Measurements from ENCODE around the gene DUSP9. TPM values are rescaled to one million over a fixed set of nuclear protein-coding genes. Genes with fewer than 3 reads are reported as not detected.

The DUSP9 gene
- total and polyA plus RNA-seq, 2 donors (not counting 3 experiments of a cell fraction or from before 2014, with no cell fraction given) = 0.04 TPM; not detected in 1

DNA sequence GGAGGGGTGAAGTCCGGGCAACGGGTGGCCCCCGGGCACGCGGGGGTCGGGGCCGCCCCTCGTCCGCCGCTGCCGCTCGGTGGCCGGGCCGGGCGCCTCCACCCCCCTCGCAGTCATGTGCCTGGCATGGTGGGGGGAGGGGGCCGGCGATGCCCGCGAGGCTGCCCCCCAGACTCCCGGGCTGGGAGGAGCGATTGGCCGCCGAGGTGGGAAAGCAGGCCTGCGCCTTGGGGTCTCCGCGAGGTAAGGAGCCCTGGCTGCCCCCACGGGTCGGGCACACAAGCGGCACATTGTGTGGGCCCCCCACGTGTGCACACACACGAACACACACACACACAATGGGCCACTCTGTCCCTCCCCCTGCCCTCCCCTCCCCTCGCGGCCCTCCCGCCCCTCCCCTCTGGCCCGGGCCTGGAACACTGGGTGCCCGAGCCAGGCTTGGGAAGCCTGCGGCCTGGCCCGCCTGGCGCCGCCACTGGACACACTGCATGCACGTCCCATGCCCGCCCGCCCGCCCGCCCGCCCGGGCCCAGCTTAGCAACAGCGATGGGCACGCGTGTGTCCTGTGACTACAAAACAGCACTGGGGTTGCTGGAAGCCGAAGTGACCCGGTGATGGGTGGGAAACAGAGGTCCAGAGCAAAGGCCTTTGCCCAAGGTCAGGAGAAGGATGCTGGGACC is 42.0 kb downstream of the DUSP9 start:
- ChIA-PET POLR2A (interaction anchor here (0.6 kb wide), 1 partner anchor 21 kb away, joined by 3 read pairs; no protein-coding TSS in a partner anchor), CTCF (interaction anchor here (0.6 kb wide), 1 partner anchor 79 kb away, joined by 3 read pairs; no protein-coding TSS in a partner anchor)
- no peaks in the 10 kb centered on the region for H3K9me1 ChIP-seq (replicated peaks; ENCODE audit: control insufficient read depth, extremely low read depth, insufficient read depth, low read length)
- H4K20me1 ChIP-seq (replicated peaks; ENCODE audit: control insufficient read depth, extremely low read depth, insufficient read depth, low read length) = no peaks in the 10 kb centered on the region
- dilution Hi-C loops (cut with MboI; ENCODE audit: extremely low pct_ligation_motif_present, low sequenced_read_pairs) (no loop called here), intact Hi-C loops (cut with micrococcal nuclease) (no loop called here)
- no TSS peak for BruUV-seq (replicated peaks)
- H2AFZ ChIP-seq (ENCODE audit: low read depth, low read length) = no peak overlapping the region
- no peaks in the 10 kb centered on the region for H3K36me3 ChIP-seq (ENCODE audit: control insufficient read depth in 2 of 2, extremely low read depth in 1 of 2, insufficient read depth in 2 of 2, low read length in 2 of 2)
- no peak for FAIRE-seq
- H3K9me3 ChIP-seq (replicated peaks; ENCODE audit: control insufficient read depth, insufficient read depth, low read length) = no peaks in the 10 kb centered on the region
- H3K79me2 ChIP-seq (ENCODE audit: control insufficient read depth, insufficient read depth, low read length) = no peaks in the 10 kb centered on the region
- H3K27me3 ChIP-seq (ENCODE audit: control insufficient read depth in 2 of 2, insufficient read depth in 2 of 2, low read length in 2 of 2) = no peaks in the 10 kb centered on the region
- TF ChIP-seq CTCF (IDR thresholded peaks at IDR 0.05; ENCODE audit: extremely low read depth in 1 of 2, insufficient read depth in 1 of 2, low read depth in 1 of 2, low read length in 2 of 2) (no peak), POLR2A (IDR thresholded peaks at IDR 0.05; ENCODE audit: low read depth, low read length) (no peak), MYC (IDR thresholded peaks at IDR 0.05; ENCODE audit: low read depth, low read length) (no peak), JUN (IDR thresholded peaks at IDR 0.05; ENCODE audit: borderline replicate concordance, insufficient read depth, insufficient read length, low read depth) (no peak), POLR2AphosphoS5 (IDR thresholded peaks at IDR 0.05; ENCODE audit: insufficient read depth, low read depth, low read length) (no peak), EZH2 (IDR thresholded peaks at IDR 0.05; ENCODE audit: borderline replicate concordance, low read depth, low read length, severe bottlenecking) (no peak), FOS (IDR thresholded peaks at IDR 0.05; ENCODE audit: borderline replicate concordance, insufficient read depth, low read length) (no peak), GATA2 (IDR thresholded peaks at IDR 0.05; ENCODE audit: insufficient read depth, insufficient read length, low read depth, low read length) (no peak)
- TF ChIP-seq, protein P1, sequence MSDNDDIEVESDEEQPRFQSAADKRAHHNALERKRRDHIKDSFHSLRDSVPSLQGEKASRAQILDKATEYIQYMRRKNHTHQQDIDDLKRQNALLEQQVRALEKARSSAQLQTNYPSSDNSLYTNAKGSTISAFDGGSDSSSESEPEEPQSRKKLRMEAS (IDR thresholded peaks at IDR 0.05; ENCODE audit: insufficient read depth, insufficient read length) = no peak
- no peak overlapping the region for H3K4me2 ChIP-seq (ENCODE audit: insufficient read depth, low read length)
- no peak overlapping the region for H3K9ac ChIP-seq (replicated peaks; ENCODE audit: extremely low read depth, insufficient read depth, low read length)
- peak; percentile 6 for DNase-seq (ENCODE audit: low read depth, low spot score)
- H3K4me1 ChIP-seq (ENCODE audit: control insufficient read depth, extremely low read depth, insufficient read depth, low read length) = peaks cover 4% of the 10 kb centered on the region
- H3K4me3 ChIP-seq (replicated peaks in 1 of 3; ENCODE audit: insufficient read depth in 1 of 3, low read depth in 1 of 3, low read length in 3 of 3) = peak overlapping the region in 1 of 3 experiments; percentile 40
- H3K27ac ChIP-seq (ENCODE audit: insufficient read depth, low read depth, low read length) = no peak overlapping the region
